Measurements from ENCODE around the gene COX6A1. TPM values are rescaled to one million over a fixed set of nuclear protein-coding genes. Genes with fewer than 3 reads are reported as not detected.
"Not testable (repeated sequence)": the region's sequence is repeated elsewhere in the genome, so short reads cannot be mapped to it uniquely, and the experiment has no call there.

The COX6A1 gene
- total RNA-seq, 1 donor from 2014 or later, result 287 TPM

DNA sequence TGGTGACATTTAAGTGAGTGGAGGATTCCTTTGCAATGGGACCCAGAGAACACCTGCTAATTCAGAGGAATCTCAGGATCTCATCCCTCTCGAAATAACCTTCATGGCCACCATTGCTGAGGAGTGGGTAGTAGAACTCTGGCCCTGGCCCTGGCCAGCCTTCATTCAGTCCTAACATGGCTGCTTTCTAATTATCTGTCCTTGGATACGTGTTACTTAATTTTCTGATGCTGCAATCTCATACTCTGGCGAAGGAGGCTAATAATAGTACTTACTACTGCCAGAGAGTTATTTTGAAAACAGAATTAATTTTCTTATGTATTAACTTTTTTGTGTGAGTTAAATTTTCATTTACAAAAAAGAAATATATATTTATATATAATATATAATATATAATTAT, 12.1 kb upstream of the COX6A1 start:
- intact Hi-C loops (cut with micrococcal nuclease), result no loop called here

DNA sequence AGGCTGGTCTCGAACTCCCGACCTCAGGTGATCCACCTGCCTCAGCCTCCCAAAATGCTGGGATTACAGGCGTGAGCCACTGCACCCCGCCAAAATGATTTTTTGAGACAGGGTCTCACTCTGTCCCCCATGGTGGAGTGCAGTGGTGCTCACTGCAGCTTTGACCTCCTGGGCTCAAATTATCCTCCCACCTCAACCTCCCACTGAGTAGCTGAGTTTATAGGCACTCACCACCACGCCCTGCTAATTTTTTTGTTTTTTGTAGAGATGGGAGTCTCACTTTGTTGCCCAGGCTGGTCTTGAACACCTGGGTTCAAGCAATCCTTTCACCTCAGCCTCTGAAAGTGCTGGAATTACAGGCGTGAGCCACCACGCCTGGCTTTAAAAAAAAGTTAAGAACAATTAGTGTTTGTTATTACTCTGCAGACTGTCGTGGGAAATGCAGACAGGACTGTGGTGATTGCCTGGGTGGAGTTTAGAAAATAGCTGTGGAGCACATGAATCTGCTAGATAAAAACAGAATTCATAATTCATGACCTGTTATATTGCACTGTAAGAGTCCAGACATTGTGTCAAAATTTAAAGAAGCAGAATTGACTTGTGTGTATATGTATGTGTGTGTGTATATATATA, 9.2 kb upstream of the COX6A1 start:
- intact Hi-C loops (cut with micrococcal nuclease), result no loop called here

DNA sequence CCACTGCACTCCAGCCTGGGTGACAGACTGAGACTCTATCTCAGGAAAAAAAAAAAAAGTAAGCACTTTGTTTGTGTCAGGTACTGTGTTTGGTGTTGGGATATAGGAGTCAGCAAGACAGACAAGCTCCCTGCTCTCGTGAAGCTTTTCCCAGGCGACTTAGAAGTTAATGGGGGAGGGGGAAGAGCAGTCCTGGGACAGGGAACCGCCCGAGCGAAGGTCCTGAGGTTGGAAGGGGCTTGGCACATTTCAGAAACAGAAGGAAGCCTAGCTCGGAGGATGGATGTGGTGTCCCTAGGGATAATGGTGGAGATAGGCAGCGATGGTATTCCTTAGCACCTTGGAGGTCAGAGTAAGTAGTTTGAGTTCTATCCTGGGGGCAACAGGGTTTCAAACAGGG, 8.5 kb upstream of the COX6A1 start:
- intact Hi-C loops (cut with micrococcal nuclease), result no loop called here

DNA sequence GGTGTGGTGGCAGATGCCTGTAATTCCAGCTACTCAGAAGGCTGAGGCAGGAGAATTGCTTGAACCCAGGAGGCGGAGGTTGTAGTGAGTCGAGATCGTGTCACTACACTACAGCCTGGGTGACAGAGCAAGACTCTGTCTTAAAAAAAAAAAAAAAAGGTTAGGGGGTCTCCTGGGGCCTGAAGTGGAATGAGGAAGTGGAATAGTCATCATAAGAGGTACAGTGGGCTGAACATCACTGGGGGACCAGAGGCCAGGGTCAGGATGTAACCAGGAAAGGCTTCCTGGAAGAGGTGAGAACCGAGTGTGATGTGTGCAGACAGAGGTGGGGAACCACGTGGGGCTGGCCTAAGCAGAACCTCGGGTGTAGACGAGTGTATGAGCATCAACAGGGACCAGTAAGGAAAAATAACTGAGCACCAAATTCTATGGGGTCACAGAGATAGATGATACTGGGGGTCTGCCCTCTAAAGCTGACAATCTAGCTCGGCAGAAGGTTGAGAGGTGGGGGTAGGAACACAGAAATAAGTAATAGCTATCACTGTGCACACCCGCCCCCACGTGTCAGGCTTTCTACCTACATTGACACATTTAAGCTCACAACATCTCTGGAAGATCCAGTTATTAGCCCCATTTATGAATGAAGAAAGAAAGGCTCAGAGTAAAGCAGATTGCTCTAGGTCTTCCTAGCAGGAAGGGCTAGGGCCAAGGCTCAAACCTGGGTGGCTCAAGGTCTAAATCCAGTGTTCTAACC, 5.0 kb upstream of the COX6A1 start:
- intact Hi-C loops (cut with micrococcal nuclease), result loop anchor here (10.0 kb wide), 1 partner anchor 318 kb away; the partner anchor contains the start of gene RAB35

DNA sequence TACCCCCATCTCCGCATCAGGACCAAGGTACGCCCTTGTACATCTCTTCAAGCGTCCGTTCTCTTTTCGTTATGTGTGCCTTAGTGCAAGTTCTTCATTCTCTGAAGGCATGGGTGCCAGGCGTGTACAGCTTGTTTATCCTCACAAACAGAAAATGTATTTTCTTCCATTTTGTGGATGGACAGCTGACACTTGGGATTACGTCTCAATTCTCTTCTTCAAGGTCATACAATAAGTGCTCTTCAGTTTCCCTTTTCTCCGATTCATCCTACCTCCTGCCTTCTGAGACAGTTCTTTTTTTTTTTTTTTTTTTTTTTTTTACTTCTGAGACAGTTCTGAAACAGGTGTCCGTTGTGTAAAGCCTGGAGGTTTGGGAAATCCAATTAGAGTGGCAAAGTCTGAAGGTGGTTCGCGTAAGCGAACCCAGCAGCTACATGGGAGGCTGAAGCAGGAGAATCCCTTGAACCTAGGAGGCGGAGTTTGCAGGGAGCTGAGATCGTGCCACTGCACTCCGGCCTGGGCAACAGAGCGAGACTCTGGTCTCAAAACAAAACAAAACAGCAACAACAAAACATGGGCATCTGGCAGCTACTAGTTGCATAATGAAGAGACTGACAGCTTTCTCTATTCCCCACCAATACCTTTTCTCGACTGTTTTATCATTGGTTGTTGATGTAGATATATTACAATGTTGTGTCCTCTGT, 734 bp downstream of the COX6A1 start:
- intact Hi-C loops (cut with micrococcal nuclease), result loop anchor here (1.0 to 10.0 kb wide), 10 partner anchors 8 to 324 kb away; partner anchors contain the start of genes COQ5, DYNLL1, GATC and POP5

DNA sequence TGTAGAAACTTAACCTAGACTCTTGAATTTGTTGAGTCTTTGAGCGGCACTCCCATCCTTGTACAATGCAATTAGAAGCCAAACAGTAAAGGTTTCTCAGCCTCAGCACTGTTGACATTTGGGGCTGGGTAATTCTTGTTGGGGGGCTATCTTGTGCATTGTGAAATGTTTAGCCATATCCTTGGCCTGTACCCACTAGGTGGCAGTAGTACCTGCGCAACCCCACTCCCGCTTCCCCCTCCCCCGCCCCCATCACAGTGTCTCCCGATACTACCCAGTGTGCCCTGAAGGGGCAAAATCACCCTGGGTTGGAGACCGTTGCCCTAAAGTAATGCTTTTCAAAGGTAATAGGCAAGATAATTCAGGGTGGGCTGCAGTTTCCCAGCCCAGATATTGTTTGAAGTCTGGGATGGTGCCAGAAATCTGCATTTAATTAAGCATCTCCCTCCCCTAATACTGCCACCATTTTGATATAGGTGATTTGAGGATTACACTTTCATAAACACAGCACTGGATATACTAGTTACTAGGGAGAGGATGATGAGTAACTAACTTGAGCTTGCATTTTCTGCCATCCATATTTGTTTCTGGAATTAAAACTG, 1.8 kb downstream of the COX6A1 start:
- intact Hi-C loops (cut with micrococcal nuclease), result loop anchor here (2.0 to 10.0 kb wide), 6 partner anchors 57 to 325 kb away; partner anchors contain the start of genes COQ5, DYNLL1, RAB35 and RNU4-1

DNA sequence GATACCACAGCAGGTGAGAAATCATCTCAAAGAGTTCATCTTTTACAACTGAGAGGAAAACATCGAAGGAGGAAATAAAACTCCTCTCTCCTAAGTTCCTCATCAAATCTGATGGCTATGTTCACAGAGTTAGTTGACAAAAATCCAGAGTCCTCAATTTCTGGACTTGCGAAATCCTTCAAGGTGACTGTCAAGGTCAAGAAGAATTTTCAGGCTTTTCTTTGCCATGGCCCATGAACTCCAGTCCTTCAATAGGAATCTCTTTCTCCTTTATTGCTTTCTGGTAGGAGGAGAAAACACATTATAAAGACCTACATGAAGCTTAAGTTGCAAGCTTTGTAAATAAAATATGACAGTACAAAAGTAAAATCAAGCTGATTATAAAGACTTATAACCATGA, 6.8 kb downstream of the COX6A1 start:
- intact Hi-C loops (cut with micrococcal nuclease), result no loop called here

DNA sequence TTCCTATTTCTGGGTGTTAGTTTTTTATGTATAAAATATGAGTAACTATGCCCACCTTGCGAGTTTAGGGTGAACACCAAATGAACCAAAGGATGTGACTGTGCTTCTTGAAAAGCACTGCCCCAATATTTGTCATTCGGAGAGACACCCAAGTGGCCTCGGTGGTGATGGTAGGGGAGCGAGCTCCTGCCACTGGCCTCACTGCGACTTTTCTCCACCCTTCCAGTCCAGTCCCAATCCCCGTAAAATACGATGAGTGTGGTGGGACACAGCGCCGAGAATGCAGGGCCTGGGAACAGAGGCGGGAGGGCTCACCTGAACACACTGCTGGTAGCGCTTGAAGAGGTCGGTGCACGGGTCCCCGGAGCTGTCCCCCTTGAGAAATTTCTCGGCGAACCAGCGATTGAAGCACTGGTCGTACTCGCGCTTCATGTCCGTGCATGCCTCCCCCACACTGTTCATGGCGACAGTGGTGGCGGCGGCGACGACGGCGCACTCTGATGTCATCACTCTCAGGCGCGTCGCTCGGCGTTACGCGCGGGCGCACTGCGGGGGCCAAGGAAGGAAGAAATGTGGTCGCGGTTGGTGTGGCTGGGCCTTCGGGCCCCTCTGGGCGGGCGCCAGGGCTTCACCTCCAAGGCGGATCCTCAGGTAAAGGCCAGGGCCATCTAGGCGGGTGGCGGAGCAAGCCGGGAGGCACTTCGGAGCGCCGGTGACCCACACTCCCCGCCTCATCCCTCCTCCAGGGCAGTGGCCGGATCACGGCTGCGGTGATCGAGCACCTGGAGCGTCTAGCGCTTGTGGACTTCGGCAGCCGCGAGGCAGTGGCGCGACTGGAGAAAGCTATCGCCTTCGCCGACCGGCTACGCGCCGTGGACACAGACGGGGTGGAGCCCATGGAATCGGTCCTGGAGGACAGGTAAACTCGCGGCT, 8.3 kb downstream of the COX6A1 start, which contains the start of the genes GATC and TRIAP1:
TSS of gene GATC (plus strand) at position 534 of the 933 bp plus-strand sequence. CDS start at position 571, 37 bp downstream.
TSS of gene TRIAP1 (minus strand) at position 474 of the 933 bp plus-strand sequence. CDS start at position 462, 12 bp downstream.
- intact Hi-C loops (cut with micrococcal nuclease), result loop anchor here (1.0 kb wide), 2 partner anchors 8 to 240 kb away; partner anchors contain the start of gene COX6A1

DNA sequence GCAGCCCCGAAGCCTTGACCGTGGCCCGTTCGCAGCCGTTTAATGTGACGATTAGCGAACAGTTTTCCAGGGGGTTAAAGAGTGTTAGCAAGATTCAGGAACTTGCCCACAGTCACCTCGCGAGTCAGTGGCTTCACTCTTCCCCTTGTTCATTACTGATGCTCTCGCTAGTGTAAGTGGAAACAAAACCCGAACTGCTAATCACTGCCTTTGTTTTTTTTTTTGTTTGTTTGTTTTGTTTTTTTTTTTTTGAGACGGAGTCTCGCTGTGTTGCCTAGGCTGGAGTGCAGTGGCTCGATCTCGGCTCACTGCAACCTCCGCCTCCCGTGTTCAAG, 8.9 kb downstream of the COX6A1 start:
- intact Hi-C loops (cut with micrococcal nuclease), result loop anchor here (1.0 kb wide), 2 partner anchors 9 to 239 kb away; partner anchors contain the start of gene COX6A1

DNA sequence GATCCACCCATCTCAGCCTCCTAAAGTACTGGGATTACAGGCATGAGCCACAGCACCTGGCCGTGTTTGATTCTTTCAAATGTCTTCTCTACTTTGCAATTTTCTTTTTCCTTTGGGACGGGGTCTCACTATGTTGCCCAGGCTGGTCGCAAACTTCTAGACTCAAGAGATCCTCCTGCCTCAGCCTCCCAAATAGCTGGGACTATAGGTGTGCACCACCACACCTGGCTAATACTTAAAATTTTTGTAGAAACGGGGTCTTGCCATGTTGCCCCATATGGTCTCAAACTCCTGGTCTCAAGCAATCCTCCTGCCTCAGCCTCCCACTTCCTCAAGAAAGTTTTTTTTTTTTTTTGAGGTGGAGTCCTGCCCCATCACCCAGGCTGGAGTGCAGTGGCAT, 10.1 kb downstream of the COX6A1 start:
- intact Hi-C loops (cut with micrococcal nuclease), result no loop called here

DNA sequence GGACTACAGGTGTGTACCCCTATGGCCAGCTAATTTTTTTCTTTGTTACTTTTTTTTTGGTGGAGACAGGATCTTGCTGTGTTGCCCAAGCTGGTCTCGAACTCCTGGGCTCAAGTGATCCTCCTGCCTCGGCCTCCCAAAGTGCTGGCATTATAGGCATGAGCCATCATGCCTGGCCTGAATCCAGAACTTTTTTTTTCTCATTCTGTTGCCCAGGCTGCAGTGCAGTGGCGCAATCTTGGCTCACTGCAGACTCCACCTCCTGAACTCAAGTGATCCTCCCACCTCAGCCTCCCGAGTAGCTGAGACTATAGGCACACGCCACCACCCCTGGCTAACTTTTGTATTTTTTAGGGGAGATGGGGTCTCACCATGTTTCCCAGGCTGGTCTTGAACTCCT, 14.6 kb downstream of the COX6A1 start:
- intact Hi-C loops (cut with micrococcal nuclease), result not testable (repeated sequence)

DNA sequence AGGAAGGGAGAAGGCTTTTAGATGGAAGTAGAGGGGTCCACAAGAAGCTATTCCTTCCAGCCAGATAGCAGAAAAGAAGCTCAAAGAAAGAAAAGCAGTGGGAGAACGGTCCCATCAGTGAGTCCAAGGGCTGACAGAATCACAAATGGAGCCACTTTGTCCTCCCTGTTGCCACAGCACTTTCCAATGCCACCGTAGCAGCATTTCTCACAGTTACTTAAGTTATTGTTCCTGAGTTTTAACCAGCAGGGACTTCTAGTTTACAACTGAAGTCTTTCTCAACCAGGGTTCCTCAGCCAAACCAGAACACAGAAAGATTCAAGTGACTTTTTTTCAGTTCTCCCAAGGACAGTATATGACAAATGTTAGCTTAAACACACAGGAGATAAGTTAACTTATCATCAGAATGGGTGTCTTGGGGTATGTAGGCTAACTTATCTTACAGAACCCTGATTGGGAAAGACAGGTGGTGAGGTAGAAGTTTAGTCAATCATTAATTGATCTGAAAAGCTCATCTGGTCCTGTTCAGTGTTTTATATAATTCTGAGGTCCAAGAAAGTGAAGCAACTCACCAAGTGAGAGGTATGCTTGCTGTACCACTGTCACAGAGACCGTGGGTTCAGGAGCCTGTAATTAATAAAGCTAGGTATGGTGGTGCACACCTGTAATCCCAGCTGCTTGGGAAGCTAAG, 15.3 kb downstream of the COX6A1 start:
- intact Hi-C loops (cut with micrococcal nuclease), result no loop called here

DNA sequence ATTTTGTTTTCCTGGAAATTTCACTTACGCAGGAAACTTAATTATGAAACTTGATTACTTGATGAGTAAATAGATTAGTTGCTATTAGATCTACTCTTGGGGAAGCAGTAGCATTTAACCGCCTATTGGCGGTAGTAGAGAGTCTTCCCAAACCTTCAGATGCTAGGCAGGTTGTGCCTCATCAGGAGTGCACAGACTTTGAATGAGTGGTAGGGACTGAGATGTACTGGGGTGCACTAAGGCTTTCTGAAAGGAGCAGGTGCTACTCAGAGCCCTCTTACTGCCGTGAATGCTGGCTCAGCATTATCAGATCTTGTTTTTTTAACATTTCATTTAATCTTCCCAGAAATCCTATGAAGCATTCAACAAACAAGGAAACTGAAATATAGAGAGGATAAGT, 16.1 kb downstream of the COX6A1 start:
- intact Hi-C loops (cut with micrococcal nuclease), result loop anchor here (2.0 kb wide), 1 partner anchor 15 kb away; the partner anchor contains the start of gene SRSF9

DNA sequence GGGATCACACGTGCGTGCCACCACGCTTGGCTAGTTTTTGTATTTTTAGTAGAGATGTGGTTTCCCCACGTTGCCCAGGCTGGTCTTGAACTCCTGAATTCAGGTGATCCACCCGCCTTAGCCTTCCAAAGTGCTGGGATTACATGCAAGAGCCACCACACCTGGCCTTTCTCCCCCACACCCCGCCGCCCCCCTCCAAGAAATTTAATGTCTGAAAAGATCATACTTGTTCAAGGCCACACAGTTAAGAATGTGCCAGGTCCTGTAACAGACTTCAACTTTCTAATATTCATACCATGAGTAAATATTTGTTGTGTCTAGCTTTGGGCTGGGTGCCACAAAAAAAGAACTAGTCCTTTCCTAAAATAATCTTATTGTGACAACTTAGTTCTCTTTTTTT, 17.4 kb downstream of the COX6A1 start:
- intact Hi-C loops (cut with micrococcal nuclease), result loop anchor here (2.0 kb wide), 1 partner anchor 13 kb away; the partner anchor contains the start of gene SRSF9

DNA sequence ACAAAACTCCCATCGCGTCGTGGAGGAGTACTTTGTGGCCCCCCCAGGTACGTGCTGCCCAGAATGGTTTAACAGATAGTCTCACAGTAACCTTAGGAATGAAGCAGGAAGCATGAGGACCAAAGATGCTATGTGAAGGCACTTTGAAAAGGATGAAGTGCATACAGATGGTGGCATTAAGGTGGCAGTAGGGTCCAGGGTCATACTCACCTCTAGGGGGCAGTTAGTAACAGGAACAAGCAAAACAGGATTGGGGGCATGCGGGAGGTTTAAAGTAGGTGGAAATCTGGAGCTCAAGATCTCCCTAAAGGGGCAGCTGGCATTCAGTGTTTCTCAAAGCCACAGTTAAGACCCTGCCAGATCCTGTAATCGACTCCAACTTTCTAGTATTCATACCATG, 19.2 kb downstream of the COX6A1 start:
- intact Hi-C loops (cut with micrococcal nuclease), result no loop called here

DNA sequence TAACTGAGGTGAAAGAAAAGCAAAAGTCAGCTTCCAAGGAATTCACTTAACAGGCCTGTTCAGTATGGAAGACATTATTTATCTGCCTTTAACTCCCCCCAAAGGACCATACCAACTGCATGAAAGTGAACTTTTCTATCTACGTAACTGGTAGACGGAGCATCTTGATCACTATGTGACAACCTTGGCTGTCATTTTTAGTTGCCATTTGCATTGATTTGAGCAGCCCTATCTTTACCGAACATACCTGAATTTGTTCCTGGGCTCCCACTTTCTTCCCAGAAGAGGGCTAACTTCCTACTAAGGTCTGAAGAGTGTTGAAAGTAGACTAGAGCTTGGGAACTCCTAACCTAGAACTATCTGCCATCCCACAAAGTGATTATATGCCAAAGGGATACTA, 22.2 kb downstream of the COX6A1 start:
- intact Hi-C loops (cut with micrococcal nuclease), result no loop called here

DNA sequence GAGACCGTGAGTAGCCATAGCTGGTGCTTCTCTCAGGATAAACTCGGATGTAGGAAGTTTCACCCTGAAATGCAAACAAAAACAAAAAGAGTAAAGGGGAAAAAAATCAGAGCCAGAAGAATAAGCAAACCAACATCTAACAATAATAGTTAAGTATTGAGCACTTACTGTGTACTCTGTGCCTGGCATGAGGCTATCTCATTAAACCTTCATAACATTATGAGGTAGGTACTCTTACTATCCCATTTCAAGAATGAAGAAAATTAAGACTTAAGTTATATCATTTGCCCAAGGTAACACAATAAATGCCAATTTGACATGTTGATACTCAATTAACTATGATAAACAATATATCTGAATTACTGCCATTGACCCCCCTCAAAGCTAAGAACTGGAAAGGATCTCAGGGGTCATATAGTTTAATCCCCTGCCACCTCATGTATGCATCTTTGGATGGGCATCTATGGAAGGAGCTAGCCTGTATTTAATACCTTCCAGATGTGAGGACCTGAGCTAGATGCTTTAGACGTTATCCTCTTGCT, 24.3 kb downstream of the COX6A1 start:
- intact Hi-C loops (cut with micrococcal nuclease), result no loop called here

DNA sequence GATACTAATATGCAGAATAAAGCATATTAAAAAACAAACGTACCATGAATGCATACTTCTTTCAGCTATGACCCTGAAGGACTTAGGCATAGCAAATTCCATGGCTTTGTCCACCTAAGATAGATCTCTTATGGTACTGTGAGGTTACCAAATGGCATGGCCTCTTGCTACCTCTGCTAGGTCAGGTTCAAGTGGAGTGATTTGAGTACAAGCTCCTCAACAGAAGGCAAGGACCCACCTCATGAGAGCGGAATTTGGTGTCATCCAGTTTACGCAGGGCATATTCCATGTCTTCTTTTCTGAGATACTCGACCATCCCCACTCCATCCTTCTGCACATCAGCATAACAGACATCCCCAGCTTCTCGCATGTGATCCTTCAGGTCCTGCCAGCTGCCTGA, 25.8 kb downstream of the COX6A1 start:
- intact Hi-C loops (cut with micrococcal nuclease), result no loop called here

DNA sequence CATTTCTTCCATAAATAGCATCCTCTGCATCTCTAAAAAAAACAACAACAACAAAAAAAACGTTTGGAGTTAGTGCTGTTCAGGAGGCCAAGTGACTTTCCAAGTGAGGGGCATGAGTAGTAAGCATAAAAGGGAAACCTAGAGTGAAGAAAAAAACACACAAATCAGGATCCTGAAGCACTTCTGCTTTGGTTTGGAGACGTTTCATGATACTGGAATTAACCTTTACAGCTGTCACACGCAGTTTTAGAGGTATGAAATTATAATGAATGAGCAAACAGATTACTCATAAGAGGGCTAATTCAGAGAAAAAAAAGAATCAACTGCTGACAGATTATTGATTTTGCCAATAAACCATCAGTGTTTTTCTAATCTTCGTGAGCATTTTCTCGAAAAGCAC, 27.8 kb downstream of the COX6A1 start:
- intact Hi-C loops (cut with micrococcal nuclease), result loop anchor here (5.0 kb wide), 1 partner anchor 222 kb away; the partner anchor contains the start of gene MLEC
